NOMO-1 (cell line): ENCODE measurements around the gene RNASEH2C.
"Not testable (repeated sequence)": the region's sequence is repeated elsewhere in the genome, so short reads cannot be mapped to it uniquely, and the experiment has no call there.

Experiments used
- DNase-seq, 2 experiments: peaks; one replicate each; lab custom pipeline; 2025; ENCODE audit not compliant: unreplicated experiment in 2 of 2; lab: John Stamatoyannopoulos, UW

The RNASEH2C gene

GRCh38 chr11:65720211-65720934, at the start of gene RNASEH2C:
Gene RNASEH2C, minus strand, starts transcription at chr11:65720798. Its CDS starts 40 bp downstream, at chr11:65720758.
- peak; percentile 78 to 86 for DNase-seq

GRCh38 chr11:65767806-65768205, 47.2 kb upstream of the RNASEH2C start:
- not testable (repeated sequence) for DNase-seq

GRCh38 chr11:65767406-65767805, 46.8 kb upstream of the RNASEH2C start:
- DNase-seq = no peak

GRCh38 chr11:65766535-65766934, 45.9 kb upstream of the RNASEH2C start:
- peak; percentile 89 to 99 for DNase-seq

GRCh38 chr11:65764434-65764833, 43.8 kb upstream of the RNASEH2C start:
- DNase-seq = no peak

- DNase-seq = not testable (repeated sequence)
These were observed 42.2 kb upstream of the RNASEH2C start for GRCh38 chr11:65762816-65763215.

GRCh38 chr11:65762169-65762568, 41.6 kb upstream of the RNASEH2C start:
- DNase-seq = not testable (repeated sequence)

GRCh38 chr11:65745049-65745448, 24.5 kb upstream of the RNASEH2C start:
- no peak for DNase-seq

- no peak for DNase-seq
These were observed 24.1 kb upstream of the RNASEH2C start for GRCh38 chr11:65744699-65745042.

- DNase-seq = peak; percentile 59 to 76
These were observed 23.6 kb upstream of the RNASEH2C start for GRCh38 chr11:65744026-65744698.

GRCh38 chr11:65743681-65744025, 23.1 kb upstream of the RNASEH2C start:
- no peak for DNase-seq

- no peak for DNase-seq
These were observed 21.8 kb upstream of the RNASEH2C start for GRCh38 chr11:65742353-65742752.

- no peak for DNase-seq
These were observed 20.6 kb upstream of the RNASEH2C start for GRCh38 chr11:65741185-65741584.

- DNase-seq = no peak
These were observed 18.4 kb upstream of the RNASEH2C start for GRCh38 chr11:65739022-65739421.

GRCh38 chr11:65736810-65737209, 16.2 kb upstream of the RNASEH2C start:
- no peak for DNase-seq

- not testable (repeated sequence) for DNase-seq
These were observed 14.5 kb upstream of the RNASEH2C start for GRCh38 chr11:65735111-65735510.

- no peak for DNase-seq
These were observed 9.9 kb upstream of the RNASEH2C start for GRCh38 chr11:65730461-65730860.

- no peak for DNase-seq
These were observed 7.3 kb upstream of the RNASEH2C start for GRCh38 chr11:65727865-65728264.

- no peak for DNase-seq
These were observed 6.1 kb upstream of the RNASEH2C start for GRCh38 chr11:65726660-65727059.

- DNase-seq = no peak
These were observed 1.7 kb upstream of the RNASEH2C start for GRCh38 chr11:65722261-65722660.

- DNase-seq = peak; percentile 10 to 42
These were observed 757 bp downstream of the RNASEH2C start for GRCh38 chr11:65719871-65720210.

GRCh38 chr11:65718964-65719492, 1.6 kb downstream of the RNASEH2C start:
- no peak for DNase-seq
